K562 (cell line): ENCODE data around the gene SH3BP2. TPM values are rescaled to one million over a fixed set of nuclear protein-coding genes. Genes with fewer than 3 reads are reported as not detected.
A peak's percentile ranks its signal among the peaks of the same experiment; 100 is the strongest.

Source experiments
- CHD1 ChIP-seq: fragments of 200-600 bp; sonication (generic); IDR thresholded peaks from one replicate; pipeline ENCODE4 v1.6.1; 2012; ENCODE audit warnings: mild to moderate bottlenecking, moderate library complexity, low read length, inconsistent platforms
- CHD2 ChIP-seq: IDR thresholded peaks from 2 replicates; pipeline ENCODE4 v1.6.1; 2011; ENCODE audit warnings: low read depth, low read length
- CREM ChIP-seq: IDR thresholded peaks from 2 replicates; pipeline ENCODE4 v1.6.1; 2014; ENCODE audit warnings: antibody characterized with exemption, low read depth
- CSDE1 ChIP-seq, 2 experiments: fragments of 450-650 bp; IDR thresholded peaks; 2 replicates each; pipeline ENCODE4 v1.6.1; 2016; ENCODE audit warnings: mild to moderate bottlenecking in 1 of 2
- DPF2 ChIP-seq: fragments of 450-650 bp; IDR thresholded peaks from 2 replicates; pipeline ENCODE4 v1.6.1; 2016
- ELF2 ChIP-seq: fragments of 250-450 bp; sonication (Bioruptor Pico); IDR thresholded peaks from 2 replicates; pipeline ENCODE4 v1.5.0; 2021; ENCODE audit warnings: mild to moderate bottlenecking
- ETV5 ChIP-seq: sonication (generic); formaldehyde crosslinking; IDR thresholded peaks from 2 replicates; pipeline ENCODE4 v1.4.0; 2020; ENCODE audit warnings: low read depth, mild to moderate bottlenecking, missing genetic modification reagents
- FOXM1 ChIP-seq, 2 experiments: fragments of 450-650 bp in 1 of 2; sonication (generic) in 1 of 2; formaldehyde crosslinking in 1 of 2; IDR thresholded peaks; 2 replicates each; pipeline versions ENCODE4 v1.6.1 to v1.9.0; 2017 to 2022; ENCODE audit warnings: low read depth in 2 of 2, mild to moderate bottlenecking in 2 of 2, missing genetic modification reagents in 1 of 2, moderate library complexity in 1 of 2
- GABPA ChIP-seq: fragments of 200-800 bp; sonication (Bioruptor generic); conservative IDR thresholded peaks from 2 replicates; pipeline ENCODE4 v1.6.1; 2016; ENCODE audit warnings: low read depth, missing genetic modification characterization, missing compliant biosample characterization
- HDGF ChIP-seq: fragments of 450-650 bp; IDR thresholded peaks from 2 replicates; pipeline ENCODE4 v1.6.1; 2016
- HLTF ChIP-seq: fragments of 450-650 bp; IDR thresholded peaks from 2 replicates; pipeline ENCODE4 v1.6.1; 2016
- NCOA2 ChIP-seq, 2 experiments: fragments of 450-650 bp; IDR thresholded peaks; 2 replicates each; pipeline ENCODE4 v1.6.1; 2018; ENCODE audit warnings: mild to moderate bottlenecking in 2 of 2, moderate library complexity in 1 of 2; ENCODE audit not compliant: partially characterized antibody in 2 of 2
- PHF20 ChIP-seq: fragments of 450-650 bp; IDR thresholded peaks from 2 replicates; pipeline ENCODE4 v1.6.1; 2018; ENCODE audit not compliant: partially characterized antibody
- RERE ChIP-seq: sonication (generic); formaldehyde crosslinking; IDR thresholded peaks from 2 replicates; pipeline ENCODE4 v1.8.0; 2023; ENCODE audit warnings: missing genetic modification reagents, mild to moderate bottlenecking, borderline replicate concordance
- RFX1 ChIP-seq: fragments of 450-650 bp; IDR thresholded peaks from 2 replicates; pipeline ENCODE4 v1.6.1; 2016; ENCODE audit warnings: mild to moderate bottlenecking, moderate library complexity
- SMARCE1 ChIP-seq: fragments of 450-650 bp; IDR thresholded peaks from 2 replicates; pipeline ENCODE4 v1.7.1; 2016; ENCODE audit warnings: mild to moderate bottlenecking
- WHSC1 ChIP-seq: IDR thresholded peaks from one replicate; pipeline ENCODE4 v1.6.1; 2012; ENCODE audit warnings: low read length, control low read depth, inconsistent platforms
- YY1 ChIP-seq, 3 experiments: IDR thresholded peaks; 2 replicates each; pipeline ENCODE4 v1.6.1; 2011; ENCODE audit warnings: low read length in 2 of 3, mild to moderate bottlenecking in 2 of 3, moderate library complexity in 2 of 3, borderline replicate concordance in 1 of 3, control low read depth in 1 of 3, low read depth in 1 of 3; ENCODE audit not compliant: insufficient read depth in 3 of 3, insufficient replicate concordance in 2 of 3, control insufficient read depth in 1 of 3, insufficient read length in 1 of 3; ENCODE audit errors: extremely low read depth in 1 of 3
- ZNF121 ChIP-seq: sonication (generic); formaldehyde crosslinking; conservative IDR thresholded peaks from 2 replicates; pipeline ENCODE4 v1.8.0; 2022; ENCODE audit warnings: missing genetic modification reagents
- ZNF134 ChIP-seq: fragments of 250-450 bp; sonication (Bioruptor Pico); conservative IDR thresholded peaks from 2 replicates; pipeline ENCODE4 v1.4.0; 2020
- polyA plus RNA-seq, 8 experiments: library from polyadenylated mRNA; depleted of rRNA in 4 of 8; stranded (reverse) in 5 of 8; unstranded in 3 of 8; fragments of >200 nt; fragmentation: Nextera tagmentation in 2 of 8; fragmentation: Illumina TruSeq in 1 of 8; extraction: Ambion mirVana in 2 of 8; extraction: Trizol in 1 of 8; gene quantifications; 2 replicates each; pipeline versions ENCODE4 v1.2.1 to v1.2.3, GENCODE V29; 2011 to 2014; ENCODE audit warnings: inconsistent platforms in 1 of 8, missing spikeins in 1 of 8
- total RNA-seq, 7 experiments: library from RNA; depleted of rRNA in 6 of 7; stranded (reverse); fragments of >200 nt in 6 of 7; fragmentation: Illumina TruSeq in 2 of 7; extraction: Trizol in 2 of 7; gene quantifications; 2 replicates each; pipeline versions ENCODE4 v1.2.1 to v1.2.3, GENCODE V29; 2011 to 2021; ENCODE audit warnings: low replicate concordance in 1 of 7
- TF ChIP-seq, protein P1 (sequence below): fragments of 250-450 bp; sonication (Bioruptor Pico); IDR thresholded peaks from 2 replicates; pipeline ENCODE4 v1.8.0; 2021; ENCODE audit warnings: borderline replicate concordance, mild to moderate bottlenecking, moderate library complexity; ENCODE audit not compliant: poor library complexity, severe bottlenecking
- TF ChIP-seq, protein P2 (sequence below): fragments of 450-650 bp; formaldehyde crosslinking; IDR thresholded peaks from 2 replicates; pipeline ENCODE4 v1.4.0; 2022; ENCODE audit warnings: mild to moderate bottlenecking, moderate library complexity

Gene SH3BP2
- total and polyA plus RNA-seq, 9 of the 15 experiments (the other 6 are each of a cell fraction or from before 2014, with no cell fraction given): 0.34 to 16.0 (median 5.1) TPM

DNA sequence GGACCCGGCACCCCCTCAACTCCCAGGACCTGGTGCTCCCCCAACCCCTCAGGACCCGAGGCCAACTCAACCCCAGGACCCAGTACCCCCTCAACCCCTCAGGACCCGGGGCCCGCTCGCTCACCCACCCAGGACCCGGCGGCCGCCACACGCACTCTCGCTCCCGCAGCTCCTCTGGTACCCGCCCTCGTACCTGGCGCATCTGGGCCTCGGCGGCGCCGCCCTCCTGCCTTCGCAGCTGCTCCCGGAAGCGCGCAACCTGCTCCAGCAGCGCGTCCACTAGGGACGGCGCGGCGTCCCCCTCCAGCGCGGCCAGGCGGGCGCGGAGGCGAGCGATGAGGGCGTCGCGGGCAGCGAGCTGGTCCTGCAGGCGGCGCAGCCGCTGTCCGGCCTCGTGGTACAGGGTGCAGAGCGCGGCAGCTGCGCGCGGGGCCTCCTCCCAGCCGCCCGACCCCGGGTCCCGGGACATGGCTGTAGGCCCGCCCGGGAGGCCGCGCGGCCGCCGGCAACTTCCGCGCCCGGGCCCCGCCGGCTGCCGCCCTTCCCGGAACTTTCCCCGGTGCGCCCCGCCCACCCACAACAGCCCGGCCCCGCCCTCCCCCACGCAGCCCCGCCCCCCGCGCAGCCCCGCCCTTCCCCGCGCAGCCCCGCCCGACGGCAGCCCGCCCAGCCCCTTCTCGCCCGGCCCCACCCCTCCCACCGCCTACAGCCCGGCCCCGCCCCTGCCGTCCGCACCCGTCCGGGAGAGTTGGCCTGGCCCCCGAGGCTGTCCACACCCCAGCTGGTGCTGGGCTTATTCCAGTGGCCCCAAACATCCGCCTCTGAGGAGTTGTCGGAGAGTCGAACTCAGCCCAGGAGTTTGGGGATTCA lies 36.8 kb upstream of the SH3BP2 start, which contains the start of gene TNIP2 (continued):
- no peak for TF ChIP-seq NCOA2 (IDR thresholded peaks at IDR 0.05; ENCODE audit: partially characterized antibody in 2 of 2)
- TF ChIP-seq GABPA (tag): peak; percentile 79
- no peak for TF ChIP-seq FOXM1 (IDR thresholded peaks at IDR 0.05; ENCODE audit: low read depth)
- TF ChIP-seq FOXM1 (CRISPR knock-in tag; IDR thresholded peaks at IDR 0.05; ENCODE audit: low read depth): 0 out of 2 replicates have a peak, but pooled peaks have one; percentile 43
- no peak for TF ChIP-seq RERE (CRISPR knock-in tag)
- peak; percentile 60; the same call in 1 of the 2 replicates for TF ChIP-seq ELF2 (CRISPR knock-in tag)
- peak in 2 of 3 experiments; percentile 58 to 70 for TF ChIP-seq YY1 (IDR thresholded peaks at IDR 0.05; ENCODE audit: borderline replicate concordance in 1 of 3, control insufficient read depth in 1 of 3, extremely low read depth in 1 of 3, insufficient read depth in 3 of 3, insufficient read length in 1 of 3, insufficient replicate concordance in 2 of 3, low read depth in 1 of 3, low read length in 2 of 3)
- no peak for TF ChIP-seq HDGF
- TF ChIP-seq, protein P1, sequence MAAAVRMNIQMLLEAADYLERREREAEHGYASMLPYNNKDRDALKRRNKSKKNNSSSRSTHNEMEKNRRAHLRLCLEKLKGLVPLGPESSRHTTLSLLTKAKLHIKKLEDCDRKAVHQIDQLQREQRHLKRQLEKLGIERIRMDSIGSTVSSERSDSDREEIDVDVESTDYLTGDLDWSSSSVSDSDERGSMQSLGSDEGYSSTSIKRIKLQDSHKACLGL (CRISPR knock-in tag): no peak
- peak; percentile 57 for TF ChIP-seq CREM
- no peak for TF ChIP-seq CHD2
- TF ChIP-seq CHD1: no peak
- no peak for TF ChIP-seq HLTF
- TF ChIP-seq PHF20: peak; percentile 56
- TF ChIP-seq, protein P2, sequence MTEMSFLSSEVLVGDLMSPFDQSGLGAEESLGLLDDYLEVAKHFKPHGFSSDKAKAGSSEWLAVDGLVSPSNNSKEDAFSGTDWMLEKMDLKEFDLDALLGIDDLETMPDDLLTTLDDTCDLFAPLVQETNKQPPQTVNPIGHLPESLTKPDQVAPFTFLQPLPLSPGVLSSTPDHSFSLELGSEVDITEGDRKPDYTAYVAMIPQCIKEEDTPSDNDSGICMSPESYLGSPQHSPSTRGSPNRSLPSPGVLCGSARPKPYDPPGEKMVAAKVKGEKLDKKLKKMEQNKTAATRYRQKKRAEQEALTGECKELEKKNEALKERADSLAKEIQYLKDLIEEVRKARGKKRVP: no peak
- no peak for TF ChIP-seq SMARCE1
- TF ChIP-seq ETV5 (CRISPR knock-in tag): no peak; the same call in 1 of the 2 replicates
- TF ChIP-seq ZNF134: no peak
- TF ChIP-seq ZNF121 (CRISPR knock-in tag): no peak
- no peak for TF ChIP-seq WHSC1
- no peak for TF ChIP-seq CSDE1 (IDR thresholded peaks at IDR 0.05)
- no peak for TF ChIP-seq RFX1
- TF ChIP-seq DPF2: no peak
